GM10248 (cell line): ENCODE measurements around the gene CUZD1.

ENCODE experiments used
- CTCF ChIA-PET: fragments of 300-600 bp; sonication (Branson Sonifier 250); formaldehyde crosslinking; extraction: SDS; loops from one replicate; lab custom pipeline; 2021; ENCODE audit warnings: antibody characterized with exemption; lab: Yijun Ruan, JAX
- POLR2A ChIA-PET: fragments of 350-650 bp; sonication (Branson Sonifier 250); formaldehyde crosslinking; extraction: SDS; loops from one replicate; lab custom pipeline; 2020; ENCODE audit warnings: antibody characterized with exemption; lab: Yijun Ruan, JAX
- DNase-seq: peaks from one replicate; pipeline ENCODE4 v3.0.0; 2012; ENCODE audit errors: extremely low spot score
- TF ChIP-seq, protein P1 (sequence below): IDR thresholded peaks from 2 replicates; pipeline ENCODE4 v1.5.1; 2012; ENCODE audit warnings: mild to moderate bottlenecking, low read depth; ENCODE audit errors: extremely low read depth, missing control alignments, control extremely low read depth

The CUZD1 gene

DNA sequence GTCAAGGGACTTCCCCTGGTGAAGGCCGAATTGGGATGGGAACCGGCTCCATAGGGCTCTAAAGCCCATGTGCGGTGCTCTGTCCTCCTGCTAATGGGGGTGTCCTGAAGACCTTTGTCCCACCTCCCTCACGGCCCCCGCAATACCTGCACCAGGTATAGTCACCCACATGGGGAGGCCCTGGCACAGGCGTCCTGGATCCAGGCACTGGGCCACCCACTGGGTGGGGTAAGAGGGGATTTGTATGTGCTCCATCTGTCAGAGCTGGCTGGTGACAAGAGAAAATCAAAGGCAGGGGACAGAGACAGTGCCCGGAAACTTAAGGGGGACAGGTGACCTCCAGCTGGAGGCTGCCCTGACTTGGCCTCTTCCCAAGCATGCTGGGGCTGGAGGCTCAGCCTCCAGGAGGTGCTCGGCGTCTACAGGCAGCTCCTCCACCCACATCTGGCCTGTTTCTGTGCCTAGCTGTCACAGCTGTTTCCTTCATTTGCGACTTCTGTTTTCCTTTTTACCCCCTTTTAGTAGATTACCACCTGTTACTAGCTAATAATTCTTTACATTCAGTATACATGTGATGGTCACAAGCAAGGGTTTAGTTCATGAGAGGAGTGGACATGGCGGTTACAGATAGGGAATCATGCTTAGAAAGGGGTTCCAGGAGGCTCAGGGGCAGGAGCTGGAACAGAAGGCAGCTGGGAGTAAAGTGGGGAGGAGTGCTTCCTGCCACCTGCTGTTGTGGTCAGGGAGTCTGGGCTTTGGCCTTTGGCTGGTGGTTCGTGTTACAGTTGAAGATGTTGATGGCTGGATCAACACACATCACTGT, 2.3 kb upstream of the CUZD1 start:
- DNase-seq: no peak
- CTCF ChIA-PET: no interaction called here
- POLR2A ChIA-PET: no interaction called here
- TF ChIP-seq, protein P1, sequence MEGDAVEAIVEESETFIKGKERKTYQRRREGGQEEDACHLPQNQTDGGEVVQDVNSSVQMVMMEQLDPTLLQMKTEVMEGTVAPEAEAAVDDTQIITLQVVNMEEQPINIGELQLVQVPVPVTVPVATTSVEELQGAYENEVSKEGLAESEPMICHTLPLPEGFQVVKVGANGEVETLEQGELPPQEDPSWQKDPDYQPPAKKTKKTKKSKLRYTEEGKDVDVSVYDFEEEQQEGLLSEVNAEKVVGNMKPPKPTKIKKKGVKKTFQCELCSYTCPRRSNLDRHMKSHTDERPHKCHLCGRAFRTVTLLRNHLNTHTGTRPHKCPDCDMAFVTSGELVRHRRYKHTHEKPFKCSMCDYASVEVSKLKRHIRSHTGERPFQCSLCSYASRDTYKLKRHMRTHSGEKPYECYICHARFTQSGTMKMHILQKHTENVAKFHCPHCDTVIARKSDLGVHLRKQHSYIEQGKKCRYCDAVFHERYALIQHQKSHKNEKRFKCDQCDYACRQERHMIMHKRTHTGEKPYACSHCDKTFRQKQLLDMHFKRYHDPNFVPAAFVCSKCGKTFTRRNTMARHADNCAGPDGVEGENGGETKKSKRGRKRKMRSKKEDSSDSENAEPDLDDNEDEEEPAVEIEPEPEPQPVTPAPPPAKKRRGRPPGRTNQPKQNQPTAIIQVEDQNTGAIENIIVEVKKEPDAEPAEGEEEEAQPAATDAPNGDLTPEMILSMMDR: no peak

DNA sequence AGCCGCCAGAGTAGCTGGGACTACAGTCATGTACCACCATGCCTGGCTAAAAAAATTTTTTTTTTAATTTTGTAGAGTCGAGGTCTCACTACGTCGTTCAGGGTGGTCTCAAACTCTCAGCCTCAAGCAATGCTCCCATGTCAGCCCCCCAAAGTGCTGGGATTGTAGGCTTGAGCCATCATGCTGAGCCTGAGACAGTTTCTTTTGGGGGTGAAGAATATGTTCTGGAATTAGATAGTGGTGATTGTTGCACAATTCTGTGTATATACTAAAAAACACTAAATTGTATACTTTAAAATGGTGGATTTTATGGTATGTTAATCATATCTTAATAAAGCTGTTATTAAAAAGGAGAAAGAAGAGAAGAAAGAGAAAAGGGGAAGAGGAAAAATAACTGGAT, 1.5 kb downstream of the CUZD1 start:
- ChIA-PET POLR2A (no interaction called here), CTCF (interaction anchor here (0.9 to 1.2 kb wide), 2 partner anchors 8 to 12 kb away, joined by 3 read pairs; no protein-coding TSS in a partner anchor)
- no peak for DNase-seq
- TF ChIP-seq, protein P1: no peak

DNA sequence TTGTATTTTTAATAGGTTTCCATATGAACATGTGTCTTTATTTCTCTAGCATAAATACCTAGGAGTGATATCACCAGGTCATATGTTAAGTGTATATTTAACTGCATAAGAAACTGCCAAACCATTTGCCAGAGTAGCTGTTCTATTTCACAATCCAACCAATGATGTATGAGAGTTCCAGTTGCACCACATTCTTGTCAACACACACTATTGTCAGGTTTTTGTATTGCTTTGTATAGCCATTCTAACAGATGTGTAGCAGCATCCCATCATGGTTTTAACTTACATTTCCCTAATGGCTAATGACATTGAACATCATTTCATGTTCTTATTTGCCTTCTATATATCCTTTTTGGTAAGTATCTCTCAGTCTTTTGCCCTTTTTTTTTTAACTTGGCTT, 4.1 kb downstream of the CUZD1 start:
- TF ChIP-seq, protein P1: no peak
- DNase-seq: no peak
- ChIA-PET POLR2A (no interaction called here), CTCF (no interaction called here)

DNA sequence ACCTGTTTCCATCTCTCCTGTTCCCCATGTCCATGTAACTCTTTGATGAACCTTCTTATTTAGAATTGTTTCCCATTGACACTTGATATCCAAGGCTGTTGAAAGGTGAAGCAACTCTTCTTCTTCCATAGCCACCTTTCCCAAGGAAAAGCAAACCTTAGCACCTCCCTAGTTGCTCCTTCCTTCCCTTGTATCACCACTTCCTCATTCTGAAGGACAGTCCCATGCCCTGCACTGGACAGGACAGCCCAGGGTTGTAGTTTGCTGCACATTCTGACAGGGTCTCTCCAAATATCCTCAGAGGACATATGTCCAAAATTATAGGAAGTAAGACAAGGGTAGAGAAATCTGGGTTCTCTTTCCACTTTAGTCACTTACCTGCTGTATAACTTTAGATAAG, 6.2 kb downstream of the CUZD1 start:
- no peak for DNase-seq
- TF ChIP-seq, protein P1: no peak
- POLR2A ChIA-PET: no interaction called here
- CTCF ChIA-PET: no interaction called here

DNA sequence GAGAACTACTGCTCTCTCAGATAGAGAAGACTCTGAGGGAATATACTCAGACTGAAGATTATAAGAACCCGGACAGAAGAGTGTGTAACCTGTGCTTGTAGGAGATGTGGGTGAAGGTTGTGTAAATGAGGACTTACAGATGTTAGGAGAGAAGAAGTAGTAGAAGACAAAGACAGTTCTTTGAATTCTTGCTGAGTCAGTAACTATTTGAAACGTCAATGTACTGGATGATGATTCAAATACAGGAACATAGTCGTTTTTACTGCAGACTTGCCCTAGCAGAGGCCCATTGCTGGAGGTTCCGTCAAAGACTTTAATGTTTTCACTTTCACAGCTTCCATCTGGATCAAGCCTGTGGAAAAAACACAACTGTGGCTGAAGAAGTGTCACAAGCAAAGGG, 6.8 kb downstream of the CUZD1 start:
- ChIA-PET CTCF (no interaction called here), POLR2A (no interaction called here)
- TF ChIP-seq, protein P1: no peak
- DNase-seq: no peak

DNA sequence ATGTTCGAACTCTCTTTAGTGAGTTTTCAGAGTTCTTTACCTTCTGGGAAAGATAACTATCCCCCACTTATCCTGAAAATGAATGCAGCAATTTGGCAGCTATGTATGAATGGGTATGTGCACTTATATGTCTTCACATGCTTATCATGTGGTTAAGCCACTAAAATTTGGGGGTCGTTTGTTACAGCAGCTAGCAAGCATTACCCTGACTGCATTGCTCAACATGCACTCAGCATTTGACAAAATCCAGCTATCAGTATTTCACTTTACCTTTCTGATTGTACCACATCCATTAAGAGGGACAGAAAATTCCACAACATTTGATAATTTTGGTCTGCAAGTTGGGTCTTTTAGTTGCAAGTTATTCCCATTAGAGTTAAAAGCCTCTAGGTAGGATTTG, 9.7 kb downstream of the CUZD1 start:
- DNase-seq: no peak
- CTCF ChIA-PET: interaction anchor here (1.4 kb wide), 1 partner anchor 8 kb away, joined by 6 read pairs; no protein-coding TSS in a partner anchor
- POLR2A ChIA-PET: interaction anchor here (0.6 kb wide), 1 partner anchor 1397 kb away, joined by 3 read pairs; no protein-coding TSS in a partner anchor
- TF ChIP-seq, protein P1: no peak
